WTC11 (cell line): ENCODE data around the gene NKIRAS2.

ENCODE experiments used
- TEAD4 ChIP-seq: sonication (generic); formaldehyde crosslinking; IDR thresholded peaks from 2 replicates; pipeline ENCODE4 v1.8.0; 2022; ENCODE audit warnings: mild to moderate bottlenecking, missing genetic modification reagents
- TF ChIP-seq, protein P1 (sequence below): fragments of 200-600 bp; IDR thresholded peaks from 2 replicates; pipeline ENCODE4 v1.8.0; 2022; ENCODE audit warnings: antibody characterized with exemption

GRCh38 chr17:42018988-42019387, 902 bp upstream of the NKIRAS2 start:
- no peak for TF ChIP-seq TEAD4 (CRISPR knock-in tag)
- TF ChIP-seq, protein P1, sequence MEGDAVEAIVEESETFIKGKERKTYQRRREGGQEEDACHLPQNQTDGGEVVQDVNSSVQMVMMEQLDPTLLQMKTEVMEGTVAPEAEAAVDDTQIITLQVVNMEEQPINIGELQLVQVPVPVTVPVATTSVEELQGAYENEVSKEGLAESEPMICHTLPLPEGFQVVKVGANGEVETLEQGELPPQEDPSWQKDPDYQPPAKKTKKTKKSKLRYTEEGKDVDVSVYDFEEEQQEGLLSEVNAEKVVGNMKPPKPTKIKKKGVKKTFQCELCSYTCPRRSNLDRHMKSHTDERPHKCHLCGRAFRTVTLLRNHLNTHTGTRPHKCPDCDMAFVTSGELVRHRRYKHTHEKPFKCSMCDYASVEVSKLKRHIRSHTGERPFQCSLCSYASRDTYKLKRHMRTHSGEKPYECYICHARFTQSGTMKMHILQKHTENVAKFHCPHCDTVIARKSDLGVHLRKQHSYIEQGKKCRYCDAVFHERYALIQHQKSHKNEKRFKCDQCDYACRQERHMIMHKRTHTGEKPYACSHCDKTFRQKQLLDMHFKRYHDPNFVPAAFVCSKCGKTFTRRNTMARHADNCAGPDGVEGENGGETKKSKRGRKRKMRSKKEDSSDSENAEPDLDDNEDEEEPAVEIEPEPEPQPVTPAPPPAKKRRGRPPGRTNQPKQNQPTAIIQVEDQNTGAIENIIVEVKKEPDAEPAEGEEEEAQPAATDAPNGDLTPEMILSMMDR, result no peak
